C4-2B (cell line): ENCODE data around the gene PHLDA3.

Source experiments
- ZFX ChIP-seq: fragments of 450-650 bp; IDR thresholded peaks from 2 replicates; pipeline ENCODE4 v1.6.1; 2017
- TF ChIP-seq, protein P1 (sequence below): fragments of 450-650 bp; conservative IDR thresholded peaks from 2 replicates; pipeline ENCODE4 v1.5.1; 2017; ENCODE audit warnings: mild to moderate bottlenecking

DNA sequence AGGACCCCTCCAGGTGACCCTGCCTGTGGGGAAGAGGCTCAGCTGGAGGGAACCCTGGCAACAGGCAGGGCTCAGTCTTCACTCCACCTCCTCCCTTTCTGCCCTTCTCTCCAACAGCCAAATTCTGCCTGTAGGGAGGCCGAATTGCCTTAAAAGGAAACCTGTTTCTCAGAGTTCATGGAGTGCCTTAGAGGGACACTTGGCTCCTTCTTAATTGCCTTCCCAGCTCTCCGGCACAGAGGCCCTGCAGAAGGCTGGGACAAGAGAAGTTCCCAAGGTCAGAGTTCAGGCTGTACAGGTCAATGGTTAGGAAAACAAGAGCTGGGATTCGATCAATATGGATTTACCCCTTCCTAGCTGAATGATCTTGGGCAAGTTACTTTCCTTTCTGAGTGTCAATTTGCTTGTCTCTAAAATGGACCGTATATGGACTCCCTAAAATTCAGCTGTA lies 31.7 kb upstream of the PHLDA3 start:
- TF ChIP-seq, protein P1, sequence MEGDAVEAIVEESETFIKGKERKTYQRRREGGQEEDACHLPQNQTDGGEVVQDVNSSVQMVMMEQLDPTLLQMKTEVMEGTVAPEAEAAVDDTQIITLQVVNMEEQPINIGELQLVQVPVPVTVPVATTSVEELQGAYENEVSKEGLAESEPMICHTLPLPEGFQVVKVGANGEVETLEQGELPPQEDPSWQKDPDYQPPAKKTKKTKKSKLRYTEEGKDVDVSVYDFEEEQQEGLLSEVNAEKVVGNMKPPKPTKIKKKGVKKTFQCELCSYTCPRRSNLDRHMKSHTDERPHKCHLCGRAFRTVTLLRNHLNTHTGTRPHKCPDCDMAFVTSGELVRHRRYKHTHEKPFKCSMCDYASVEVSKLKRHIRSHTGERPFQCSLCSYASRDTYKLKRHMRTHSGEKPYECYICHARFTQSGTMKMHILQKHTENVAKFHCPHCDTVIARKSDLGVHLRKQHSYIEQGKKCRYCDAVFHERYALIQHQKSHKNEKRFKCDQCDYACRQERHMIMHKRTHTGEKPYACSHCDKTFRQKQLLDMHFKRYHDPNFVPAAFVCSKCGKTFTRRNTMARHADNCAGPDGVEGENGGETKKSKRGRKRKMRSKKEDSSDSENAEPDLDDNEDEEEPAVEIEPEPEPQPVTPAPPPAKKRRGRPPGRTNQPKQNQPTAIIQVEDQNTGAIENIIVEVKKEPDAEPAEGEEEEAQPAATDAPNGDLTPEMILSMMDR, result no peak
- TF ChIP-seq ZFX, result no peak
